NOMO-1 (cell line): Measurements from ENCODE around the gene WDR36.
A peak's percentile ranks its signal among the peaks of the same experiment; 100 is the strongest.

Experiments used
- DNase-seq, 2 experiments: peaks; one replicate each; lab custom pipeline; 2025; ENCODE audit not compliant: unreplicated experiment in 2 of 2; lab: John Stamatoyannopoulos, UW

Gene WDR36

GRCh38 chr5:111099058-111099778 is 7.1 kb downstream of the WDR36 start:
- no peak for DNase-seq

GRCh38 chr5:111106320-111106948 is 14.3 kb downstream of the WDR36 start:
- no peak for DNase-seq

GRCh38 chr5:111107371-111107770 is 15.2 kb downstream of the WDR36 start:
- DNase-seq = no peak

- DNase-seq = no peak
Observed at GRCh38 chr5:111111956-111112355, 19.8 kb downstream of the WDR36 start.

GRCh38 chr5:111113678-111114077 is 21.5 kb downstream of the WDR36 start:
- no peak for DNase-seq

GRCh38 chr5:111115229-111115628 is 23.1 kb downstream of the WDR36 start:
- DNase-seq = no peak

- peak; percentile 73 to 96 for DNase-seq
Observed at GRCh38 chr5:111116550-111116949, 24.4 kb downstream of the WDR36 start.

GRCh38 chr5:111117136-111117535 is 25.0 kb downstream of the WDR36 start:
- no peak for DNase-seq

- DNase-seq = no peak
Observed at GRCh38 chr5:111119221-111119620, 27.1 kb downstream of the WDR36 start.

GRCh38 chr5:111119856-111120255 is 27.7 kb downstream of the WDR36 start:
- DNase-seq = no peak

GRCh38 chr5:111120911-111121310 is 28.8 kb downstream of the WDR36 start:
- DNase-seq = no peak

- DNase-seq = no peak
Observed at GRCh38 chr5:111121926-111122325, 29.8 kb downstream of the WDR36 start.

GRCh38 chr5:111122398-111122797 is 30.2 kb downstream of the WDR36 start:
- no peak for DNase-seq

GRCh38 chr5:111124793-111125192 is 32.6 kb downstream of the WDR36 start:
- DNase-seq = no peak

- DNase-seq = no peak
Observed at GRCh38 chr5:111126896-111127295, 34.7 kb downstream of the WDR36 start.

GRCh38 chr5:111127453-111128195 is 35.5 kb downstream of the WDR36 start:
- no peak for DNase-seq

- DNase-seq = no peak
Observed at GRCh38 chr5:111129938-111130337, 37.8 kb downstream of the WDR36 start.

- DNase-seq = no peak
Observed at GRCh38 chr5:111131356-111131755, 39.2 kb downstream of the WDR36 start.

- DNase-seq = no peak
Observed at GRCh38 chr5:111132076-111132475, 39.9 kb downstream of the WDR36 start.

- peak; percentile 16 to 20 for DNase-seq
Observed at GRCh38 chr5:111132731-111133435, 40.7 kb downstream of the WDR36 start.

GRCh38 chr5:111133436-111133751 is 41.2 kb downstream of the WDR36 start:
- no peak for DNase-seq
